HCT116 (cell line): ENCODE data around the gene DCTN4.

ENCODE experiments used
- CBX3 ChIP-seq: IDR thresholded peaks from 2 replicates; pipeline ENCODE4 v1.6.1; 2012; ENCODE audit warnings: low read depth
- CEBPB ChIP-seq: IDR thresholded peaks from 2 replicates; pipeline ENCODE4 v1.6.1; 2012; ENCODE audit warnings: low read depth
- EGR1 ChIP-seq: IDR thresholded peaks from 2 replicates; pipeline ENCODE4 v1.6.1; 2012; ENCODE audit warnings: low read depth
- EZH2 ChIP-seq: fragments of 200-600 bp; sonication (generic); IDR thresholded peaks from 2 replicates; pipeline ENCODE4 v1.6.1; 2017; ENCODE audit warnings: antibody characterized with exemption, mixed run types
- EZH2phosphoT487 ChIP-seq: fragments of 200-600 bp; IDR thresholded peaks from 2 replicates; pipeline ENCODE4 v1.6.1; 2018; ENCODE audit warnings: antibody characterized with exemption, borderline replicate concordance
- FOSL1 ChIP-seq: IDR thresholded peaks from 2 replicates; pipeline ENCODE4 v1.6.1; 2012; ENCODE audit warnings: low read depth
- POLR2A ChIP-seq: IDR thresholded peaks from 2 replicates; pipeline ENCODE4 v1.7.0; 2011; ENCODE audit warnings: borderline replicate concordance; ENCODE audit not compliant: insufficient read depth, insufficient read length; ENCODE audit errors: extremely low read depth
- POLR2AphosphoS5 ChIP-seq: IDR thresholded peaks from 2 replicates; pipeline ENCODE4 v1.6.1; 2011; ENCODE audit warnings: mild to moderate bottlenecking, low read depth, low read length, moderate library complexity
- YY1 ChIP-seq: IDR thresholded peaks from 2 replicates; pipeline ENCODE4 v1.6.1; 2011; ENCODE audit warnings: low read length, low read depth, moderate library complexity, mild to moderate bottlenecking; ENCODE audit not compliant: insufficient replicate concordance; ENCODE audit errors: extremely low read depth
- TF ChIP-seq, protein P1 (sequence below), 3 experiments: fragments of 200-600 bp in 1 of 3; sonication (generic) in 1 of 3; IDR thresholded peaks in 2 of 3; conservative IDR thresholded peaks in 1 of 3; 2 replicates each; pipeline ENCODE4 v1.5.1; 2012 to 2017; ENCODE audit warnings: low read depth in 2 of 3, low read length in 2 of 3, antibody characterized with exemption in 1 of 3, borderline replicate concordance in 1 of 3, control low read depth in 1 of 3, mild to moderate bottlenecking in 1 of 3, mixed read lengths in 1 of 3, mixed run types in 1 of 3, moderate library complexity in 1 of 3; ENCODE audit not compliant: insufficient read depth in 1 of 3
- TF ChIP-seq, protein P2 (sequence below): IDR thresholded peaks from 2 replicates; pipeline ENCODE4 v1.6.1; 2012; ENCODE audit warnings: low read depth
- TF ChIP-seq, protein P3 (sequence below): IDR thresholded peaks from 2 replicates; pipeline ENCODE4 v1.6.1; 2012
- TF ChIP-seq, protein P4 (sequence below): IDR thresholded peaks from 2 replicates; pipeline ENCODE4 v1.6.1; 2012
- TF ChIP-seq, protein P5 (sequence below): IDR thresholded peaks from 2 replicates; pipeline ENCODE4 v1.6.1; 2011; ENCODE audit warnings: mild to moderate bottlenecking, low read length, moderate library complexity; ENCODE audit not compliant: insufficient replicate concordance; ENCODE audit errors: extremely low read depth

DNA sequence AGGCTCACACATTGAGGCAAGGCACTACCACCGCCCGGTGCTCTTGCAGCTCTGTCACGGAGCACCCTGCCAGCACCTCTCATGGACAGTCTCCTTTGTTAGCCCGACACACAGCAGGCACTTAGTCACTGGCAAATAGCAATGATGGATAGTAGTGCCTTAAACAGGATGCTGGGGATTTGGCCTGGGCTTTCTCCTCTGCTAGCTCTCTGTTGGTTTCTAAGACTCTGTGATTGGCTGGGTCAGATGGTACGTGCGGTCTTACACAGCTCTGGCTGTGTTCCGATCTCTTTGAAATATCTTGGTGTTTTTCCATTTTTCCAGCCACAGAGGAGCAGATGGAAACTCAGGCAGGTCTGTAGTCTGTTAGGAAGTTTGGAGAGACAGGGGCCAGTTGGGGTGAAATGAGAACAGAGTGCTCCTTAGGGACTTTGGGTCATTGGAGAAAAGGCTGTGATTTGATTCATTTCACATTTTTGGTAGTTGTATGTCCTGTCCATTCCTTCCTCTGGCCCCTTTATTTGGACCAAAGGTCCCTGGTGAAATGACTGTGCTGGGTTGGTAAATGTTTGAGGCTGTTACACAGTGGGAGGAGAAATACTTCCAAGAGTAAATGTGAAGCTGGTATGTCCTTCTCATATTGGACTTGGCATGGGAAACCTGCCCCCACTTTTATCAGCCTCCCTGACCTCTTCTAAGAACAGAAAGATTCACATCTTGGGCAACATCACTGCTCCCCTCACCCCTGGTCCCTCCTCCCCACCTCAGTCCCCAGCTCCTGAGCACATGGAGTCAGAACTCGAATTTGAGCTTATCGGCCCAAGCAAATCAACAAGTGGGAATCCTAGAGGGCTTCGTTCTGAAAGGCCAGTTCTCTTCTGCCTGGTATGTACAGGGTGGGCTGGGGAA lies 23.1 kb upstream of the DCTN4 start:
- TF ChIP-seq POLR2A (no peak), FOSL1 (no peak), POLR2AphosphoS5 (no peak), EZH2phosphoT487 (no peak), CBX3 (no peak), EZH2 (no peak), CEBPB (no peak), YY1 (no peak), EGR1 (no peak)
- TF ChIP-seq, protein P1, sequence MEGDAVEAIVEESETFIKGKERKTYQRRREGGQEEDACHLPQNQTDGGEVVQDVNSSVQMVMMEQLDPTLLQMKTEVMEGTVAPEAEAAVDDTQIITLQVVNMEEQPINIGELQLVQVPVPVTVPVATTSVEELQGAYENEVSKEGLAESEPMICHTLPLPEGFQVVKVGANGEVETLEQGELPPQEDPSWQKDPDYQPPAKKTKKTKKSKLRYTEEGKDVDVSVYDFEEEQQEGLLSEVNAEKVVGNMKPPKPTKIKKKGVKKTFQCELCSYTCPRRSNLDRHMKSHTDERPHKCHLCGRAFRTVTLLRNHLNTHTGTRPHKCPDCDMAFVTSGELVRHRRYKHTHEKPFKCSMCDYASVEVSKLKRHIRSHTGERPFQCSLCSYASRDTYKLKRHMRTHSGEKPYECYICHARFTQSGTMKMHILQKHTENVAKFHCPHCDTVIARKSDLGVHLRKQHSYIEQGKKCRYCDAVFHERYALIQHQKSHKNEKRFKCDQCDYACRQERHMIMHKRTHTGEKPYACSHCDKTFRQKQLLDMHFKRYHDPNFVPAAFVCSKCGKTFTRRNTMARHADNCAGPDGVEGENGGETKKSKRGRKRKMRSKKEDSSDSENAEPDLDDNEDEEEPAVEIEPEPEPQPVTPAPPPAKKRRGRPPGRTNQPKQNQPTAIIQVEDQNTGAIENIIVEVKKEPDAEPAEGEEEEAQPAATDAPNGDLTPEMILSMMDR (IDR thresholded peaks at IDR 0.05 in 2 of 3, conservative IDR thresholded peaks at IDR 0.05 in 1 of 3; ENCODE audit: borderline replicate concordance in 1 of 3, insufficient read depth in 1 of 3, low read depth in 2 of 3, low read length in 2 of 3) = no peak
- TF ChIP-seq, protein P2, sequence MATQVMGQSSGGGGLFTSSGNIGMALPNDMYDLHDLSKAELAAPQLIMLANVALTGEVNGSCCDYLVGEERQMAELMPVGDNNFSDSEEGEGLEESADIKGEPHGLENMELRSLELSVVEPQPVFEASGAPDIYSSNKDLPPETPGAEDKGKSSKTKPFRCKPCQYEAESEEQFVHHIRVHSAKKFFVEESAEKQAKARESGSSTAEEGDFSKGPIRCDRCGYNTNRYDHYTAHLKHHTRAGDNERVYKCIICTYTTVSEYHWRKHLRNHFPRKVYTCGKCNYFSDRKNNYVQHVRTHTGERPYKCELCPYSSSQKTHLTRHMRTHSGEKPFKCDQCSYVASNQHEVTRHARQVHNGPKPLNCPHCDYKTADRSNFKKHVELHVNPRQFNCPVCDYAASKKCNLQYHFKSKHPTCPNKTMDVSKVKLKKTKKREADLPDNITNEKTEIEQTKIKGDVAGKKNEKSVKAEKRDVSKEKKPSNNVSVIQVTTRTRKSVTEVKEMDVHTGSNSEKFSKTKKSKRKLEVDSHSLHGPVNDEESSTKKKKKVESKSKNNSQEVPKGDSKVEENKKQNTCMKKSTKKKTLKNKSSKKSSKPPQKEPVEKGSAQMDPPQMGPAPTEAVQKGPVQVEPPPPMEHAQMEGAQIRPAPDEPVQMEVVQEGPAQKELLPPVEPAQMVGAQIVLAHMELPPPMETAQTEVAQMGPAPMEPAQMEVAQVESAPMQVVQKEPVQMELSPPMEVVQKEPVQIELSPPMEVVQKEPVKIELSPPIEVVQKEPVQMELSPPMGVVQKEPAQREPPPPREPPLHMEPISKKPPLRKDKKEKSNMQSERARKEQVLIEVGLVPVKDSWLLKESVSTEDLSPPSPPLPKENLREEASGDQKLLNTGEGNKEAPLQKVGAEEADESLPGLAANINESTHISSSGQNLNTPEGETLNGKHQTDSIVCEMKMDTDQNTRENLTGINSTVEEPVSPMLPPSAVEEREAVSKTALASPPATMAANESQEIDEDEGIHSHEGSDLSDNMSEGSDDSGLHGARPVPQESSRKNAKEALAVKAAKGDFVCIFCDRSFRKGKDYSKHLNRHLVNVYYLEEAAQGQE = no peak
- TF ChIP-seq, protein P3, sequence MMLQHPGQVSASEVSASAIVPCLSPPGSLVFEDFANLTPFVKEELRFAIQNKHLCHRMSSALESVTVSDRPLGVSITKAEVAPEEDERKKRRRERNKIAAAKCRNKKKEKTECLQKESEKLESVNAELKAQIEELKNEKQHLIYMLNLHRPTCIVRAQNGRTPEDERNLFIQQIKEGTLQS = no peak
- TF ChIP-seq, protein P4, sequence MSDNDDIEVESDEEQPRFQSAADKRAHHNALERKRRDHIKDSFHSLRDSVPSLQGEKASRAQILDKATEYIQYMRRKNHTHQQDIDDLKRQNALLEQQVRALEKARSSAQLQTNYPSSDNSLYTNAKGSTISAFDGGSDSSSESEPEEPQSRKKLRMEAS = no peak
- TF ChIP-seq, protein P5, sequence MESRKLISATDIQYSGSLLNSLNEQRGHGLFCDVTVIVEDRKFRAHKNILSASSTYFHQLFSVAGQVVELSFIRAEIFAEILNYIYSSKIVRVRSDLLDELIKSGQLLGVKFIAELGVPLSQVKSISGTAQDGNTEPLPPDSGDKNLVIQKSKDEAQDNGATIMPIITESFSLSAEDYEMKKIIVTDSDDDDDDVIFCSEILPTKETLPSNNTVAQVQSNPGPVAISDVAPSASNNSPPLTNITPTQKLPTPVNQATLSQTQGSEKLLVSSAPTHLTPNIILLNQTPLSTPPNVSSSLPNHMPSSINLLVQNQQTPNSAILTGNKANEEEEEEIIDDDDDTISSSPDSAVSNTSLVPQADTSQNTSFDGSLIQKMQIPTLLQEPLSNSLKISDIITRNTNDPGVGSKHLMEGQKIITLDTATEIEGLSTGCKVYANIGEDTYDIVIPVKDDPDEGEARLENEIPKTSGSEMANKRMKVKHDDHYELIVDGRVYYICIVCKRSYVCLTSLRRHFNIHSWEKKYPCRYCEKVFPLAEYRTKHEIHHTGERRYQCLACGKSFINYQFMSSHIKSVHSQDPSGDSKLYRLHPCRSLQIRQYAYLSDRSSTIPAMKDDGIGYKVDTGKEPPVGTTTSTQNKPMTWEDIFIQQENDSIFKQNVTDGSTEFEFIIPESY = no peak
